Keratinocyte (primary cell): ENCODE measurements around the gene TOP3B.

Source experiments
- CTCF ChIP-seq, 3 experiments: IDR thresholded peaks in 1 of 3; conservative IDR thresholded peaks in 1 of 3; optimal IDR thresholded peaks in 1 of 3; 2 replicates in 2 of 3; 3 replicates in 1 of 3; pipeline versions ENCODE3 to v1.5.1; 2011; ENCODE audit warnings: low read length in 3 of 3, mild to moderate bottlenecking in 3 of 3, moderate library complexity in 2 of 3, control low read depth in 1 of 3, inconsistent platforms in 1 of 3; ENCODE audit not compliant: insufficient read depth in 2 of 3; ENCODE audit errors: extremely low read depth in 1 of 3
- EZH2 ChIP-seq: IDR thresholded peaks from one replicate; pipeline ENCODE4 v1.6.1; 2012; ENCODE audit warnings: inconsistent platforms, mild to moderate bottlenecking, low read length, moderate library complexity

GRCh38 chr22:21989049-21989448, 6.5 kb upstream of the TOP3B start:
- TF ChIP-seq CTCF (optimal IDR thresholded peaks at IDR 0.05 in 1 of 3, IDR thresholded peaks at IDR 0.05 in 1 of 3, conservative IDR thresholded peaks at IDR 0.05 in 1 of 3; ENCODE audit: extremely low read depth in 1 of 3, insufficient read depth in 2 of 3, low read length in 3 of 3) (no peak), EZH2 (no peak)
